ENCODE measurements around the gene MYBPC3.

Gene MYBPC3

DNA sequence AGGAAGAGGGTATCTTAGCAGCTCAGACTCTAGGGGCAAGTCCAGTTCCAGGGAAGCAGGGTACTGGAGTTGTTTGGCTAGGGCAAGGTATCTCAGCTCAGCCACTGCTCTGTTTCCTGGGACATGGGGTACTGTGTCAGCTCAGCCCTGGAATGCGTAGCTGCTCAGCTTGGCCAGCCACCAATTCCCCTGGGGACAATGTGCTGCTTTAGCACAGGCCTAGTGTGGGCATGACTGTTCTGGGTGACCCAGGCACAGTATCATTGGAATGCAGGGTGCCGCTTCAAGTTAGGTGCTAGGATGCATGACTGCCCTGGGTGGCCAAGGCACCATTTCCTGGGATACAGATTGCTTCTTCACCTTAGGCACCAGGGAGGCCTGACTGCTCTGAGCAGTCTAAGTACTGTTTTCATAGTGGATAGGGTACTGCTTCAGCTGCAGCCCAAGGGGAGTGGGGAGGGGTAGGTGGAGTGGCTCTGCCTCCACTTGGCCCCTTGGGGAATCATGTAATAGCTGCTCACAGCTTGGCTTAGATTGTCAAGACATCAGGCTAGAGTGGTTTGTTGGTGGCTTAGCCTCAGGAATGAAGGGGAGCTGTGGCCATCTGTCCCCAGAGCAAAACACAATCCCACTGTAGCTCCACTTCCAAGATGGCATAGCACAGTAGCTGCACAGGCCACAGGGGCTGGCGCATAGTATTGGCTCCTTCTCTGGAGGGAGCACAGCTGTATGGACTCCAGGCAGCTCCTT is 46.6 kb downstream of the MYBPC3 start:
- H3K9me3 ChIP-seq (replicated peaks in 1 of 2; ENCODE audit: control insufficient read depth in 2 of 2, insufficient read depth in 1 of 2, low read depth in 1 of 2, low read length in 2 of 2), result peaks cover 0 to 19% of the 10 kb centered on the region in 2 donors
- no peak overlapping the region for H2AK5ac ChIP-seq (ENCODE audit: low read depth, low read length)
- no peak overlapping the region for H3K23ac ChIP-seq (ENCODE audit: low read depth, low read length, poor library complexity)
- peak overlapping the region; percentile 86 for H4K8ac ChIP-seq (ENCODE audit: low read depth, low read length)
- no peak overlapping the region for H2AFZ ChIP-seq (ENCODE audit: low read length)
- peak overlapping the region in 1 of 2 donors; percentile 38 for H3K4me3 ChIP-seq (ENCODE audit: low read length in 2 of 2)
- no peaks in the 10 kb centered on the region for H3K27me3 ChIP-seq (ENCODE audit: control insufficient read depth in 3 of 3, insufficient read depth in 3 of 3, low read depth in 1 of 3, low read length in 3 of 3)
- no peak overlapping the region for H3K4ac ChIP-seq (ENCODE audit: low read length)
- H4K91ac ChIP-seq (ENCODE audit: low read depth, low read length, poor library complexity), result no peak overlapping the region
- no CpG with 5 or more reads among the region's 3 CpGs for WGBS, 2 donors (ENCODE audit: extremely low coverage in 2 of 2, insufficient read length in 2 of 2, insufficient replicate concordance in 1 of 2)
- peaks cover 7% of the 10 kb centered on the region in 2 donors for H3K4me1 ChIP-seq (ENCODE audit: control insufficient read depth in 2 of 2, insufficient read depth in 1 of 2, low read depth in 1 of 2, low read length in 2 of 2)
- no peak overlapping the region for H3K4me2 ChIP-seq (ENCODE audit: insufficient read depth, low read length, poor library complexity, severe bottlenecking)
- peaks cover 10 to 92% of the 10 kb centered on the region in 2 donors for H3K36me3 ChIP-seq (replicated peaks in 1 of 2; ENCODE audit: control insufficient read depth in 2 of 2, insufficient read depth in 2 of 2, low read length in 2 of 2)
- H2BK12ac ChIP-seq (ENCODE audit: low read length), result peak overlapping the region; percentile 49
- no peak overlapping the region for H3K9ac ChIP-seq (ENCODE audit: low read depth, low read length, poor library complexity)
- H3K14ac ChIP-seq (ENCODE audit: low read length), result no peak overlapping the region
- no peak for DNase-seq (ENCODE audit: low spot score)
- H3K27ac ChIP-seq (replicated peaks; ENCODE audit: low read length), result no peak overlapping the region
- H2BK120ac ChIP-seq (ENCODE audit: low read depth, low read length), result no peak overlapping the region
- H3K18ac ChIP-seq (ENCODE audit: low read length), result peak overlapping the region; percentile 53
- no peak overlapping the region for H2BK15ac ChIP-seq (ENCODE audit: low read length)
- H3K79me1 ChIP-seq (ENCODE audit: low read depth, low read length), result no peaks in the 10 kb centered on the region
- no peak overlapping the region for H2BK5ac ChIP-seq (ENCODE audit: low read length)

GRCh38 chr11:47302853-47303252 is 49.6 kb downstream of the MYBPC3 start:
- Histone ChIP-seq H2AFZ (ENCODE audit: low read length) (no peak overlapping the region), H3K79me1 (ENCODE audit: low read depth, low read length) (no peaks in the 10 kb centered on the region), H3K18ac (ENCODE audit: low read length) (no peak overlapping the region), H2BK5ac (ENCODE audit: low read length) (no peak overlapping the region), H3K36me3 (replicated peaks in 1 of 2; ENCODE audit: control insufficient read depth in 2 of 2, insufficient read depth in 2 of 2, low read length in 2 of 2) (peaks cover 11 to 87% of the 10 kb centered on the region in 2 donors), H3K27ac (replicated peaks; ENCODE audit: low read length) (no peak overlapping the region), H4K91ac (ENCODE audit: low read depth, low read length, poor library complexity) (no peak overlapping the region), H3K9ac (ENCODE audit: low read depth, low read length, poor library complexity) (no peak overlapping the region), H3K9me3 (replicated peaks in 1 of 2; ENCODE audit: control insufficient read depth in 2 of 2, insufficient read depth in 1 of 2, low read depth in 1 of 2, low read length in 2 of 2) (peaks cover 2 to 19% of the 10 kb centered on the region in 2 donors), H3K4me3 (ENCODE audit: low read length in 2 of 2) (no peak overlapping the region), H2AK5ac (ENCODE audit: low read depth, low read length) (no peak overlapping the region), H3K14ac (ENCODE audit: low read length) (no peak overlapping the region), H2BK120ac (ENCODE audit: low read depth, low read length) (no peak overlapping the region), H3K23ac (ENCODE audit: low read depth, low read length, poor library complexity) (no peak overlapping the region), H2BK15ac (ENCODE audit: low read length) (no peak overlapping the region), H3K4me1 (ENCODE audit: control insufficient read depth in 2 of 2, insufficient read depth in 1 of 2, low read depth in 1 of 2, low read length in 2 of 2) (no peaks in the 10 kb centered on the region), H4K8ac (ENCODE audit: low read depth, low read length) (no peak overlapping the region), H2BK12ac (ENCODE audit: low read length) (no peak overlapping the region), H3K27me3 (ENCODE audit: control insufficient read depth in 3 of 3, insufficient read depth in 3 of 3, low read depth in 1 of 3, low read length in 3 of 3) (no peaks in the 10 kb centered on the region), H3K4me2 (ENCODE audit: insufficient read depth, low read length, poor library complexity, severe bottlenecking) (no peak overlapping the region), H3K4ac (ENCODE audit: low read length) (no peak overlapping the region)
- no CpG with 5 or more reads among the region's 1 CpG for WGBS, 2 donors (ENCODE audit: extremely low coverage in 2 of 2, insufficient read length in 2 of 2, insufficient replicate concordance in 1 of 2)
- DNase-seq (ENCODE audit: low spot score), result no peak

- H3K4me1 ChIP-seq (ENCODE audit: control insufficient read depth in 2 of 2, insufficient read depth in 1 of 2, low read depth in 1 of 2, low read length in 2 of 2), result no peaks in the 10 kb centered on the region
- no peak overlapping the region for H3K9ac ChIP-seq (ENCODE audit: low read depth, low read length, poor library complexity)
- peaks cover 2 to 19% of the 10 kb centered on the region in 2 donors for H3K9me3 ChIP-seq (replicated peaks in 1 of 2; ENCODE audit: control insufficient read depth in 2 of 2, insufficient read depth in 1 of 2, low read depth in 1 of 2, low read length in 2 of 2)
- H3K27ac ChIP-seq (replicated peaks; ENCODE audit: low read length), result no peak overlapping the region
- H2BK120ac ChIP-seq (ENCODE audit: low read depth, low read length), result no peak overlapping the region
- H3K79me1 ChIP-seq (ENCODE audit: low read depth, low read length), result no peaks in the 10 kb centered on the region
- no peak overlapping the region for H2BK5ac ChIP-seq (ENCODE audit: low read length)
- H3K23ac ChIP-seq (ENCODE audit: low read depth, low read length, poor library complexity), result no peak overlapping the region
- no peak overlapping the region for H3K4me2 ChIP-seq (ENCODE audit: insufficient read depth, low read length, poor library complexity, severe bottlenecking)
- no peak overlapping the region for H4K91ac ChIP-seq (ENCODE audit: low read depth, low read length, poor library complexity)
- WGBS, 2 donors (ENCODE audit: extremely low coverage in 2 of 2, insufficient read length in 2 of 2, insufficient replicate concordance in 1 of 2), result no CpG with 5 or more reads among the region's 3 CpGs
- H3K36me3 ChIP-seq (replicated peaks in 1 of 2; ENCODE audit: control insufficient read depth in 2 of 2, insufficient read depth in 2 of 2, low read length in 2 of 2), result peaks cover 10 to 81% of the 10 kb centered on the region in 2 donors
- no peak overlapping the region for H2BK12ac ChIP-seq (ENCODE audit: low read length)
- no peak overlapping the region for H3K18ac ChIP-seq (ENCODE audit: low read length)
- H2AFZ ChIP-seq (ENCODE audit: low read length), result no peak overlapping the region
- H3K4ac ChIP-seq (ENCODE audit: low read length), result no peak overlapping the region
- no peak overlapping the region for H4K8ac ChIP-seq (ENCODE audit: low read depth, low read length)
- no peak for DNase-seq (ENCODE audit: low spot score)
- H3K14ac ChIP-seq (ENCODE audit: low read length), result no peak overlapping the region
- no peak overlapping the region for H2AK5ac ChIP-seq (ENCODE audit: low read depth, low read length)
- H3K27me3 ChIP-seq (ENCODE audit: control insufficient read depth in 3 of 3, insufficient read depth in 3 of 3, low read depth in 1 of 3, low read length in 3 of 3), result no peaks in the 10 kb centered on the region
- H2BK15ac ChIP-seq (ENCODE audit: low read length), result no peak overlapping the region
- no peak overlapping the region for H3K4me3 ChIP-seq (ENCODE audit: low read length in 2 of 2)
Observed at GRCh38 chr11:47299078-47299477, 53.4 kb downstream of the MYBPC3 start.

GRCh38 chr11:47296045-47296444 is 56.5 kb downstream of the MYBPC3 start:
- WGBS, 2 donors (ENCODE audit: extremely low coverage in 2 of 2, insufficient read length in 2 of 2, insufficient replicate concordance in 1 of 2), result 100% methylated on average over 1 of the region's 4 CpGs; no CpG with 5 or more reads in 1 of the 2 donors
- no peaks in the 10 kb centered on the region for H3K4me1 ChIP-seq (ENCODE audit: control insufficient read depth in 2 of 2, insufficient read depth in 1 of 2, low read depth in 1 of 2, low read length in 2 of 2)
- no peak overlapping the region for H3K27ac ChIP-seq (replicated peaks; ENCODE audit: low read length)
- H3K79me1 ChIP-seq (ENCODE audit: low read depth, low read length), result no peaks in the 10 kb centered on the region
- H2BK120ac ChIP-seq (ENCODE audit: low read depth, low read length), result no peak overlapping the region
- H3K23ac ChIP-seq (ENCODE audit: low read depth, low read length, poor library complexity), result no peak overlapping the region
- no peak overlapping the region for H2BK5ac ChIP-seq (ENCODE audit: low read length)
- no peak overlapping the region for H3K9ac ChIP-seq (ENCODE audit: low read depth, low read length, poor library complexity)
- DNase-seq (ENCODE audit: low spot score), result no peak
- no peak overlapping the region for H3K4me3 ChIP-seq (ENCODE audit: low read length in 2 of 2)
- no peak overlapping the region for H2BK15ac ChIP-seq (ENCODE audit: low read length)
- no peak overlapping the region for H2AFZ ChIP-seq (ENCODE audit: low read length)
- H2AK5ac ChIP-seq (ENCODE audit: low read depth, low read length), result no peak overlapping the region
- H3K27me3 ChIP-seq (ENCODE audit: control insufficient read depth in 3 of 3, insufficient read depth in 3 of 3, low read depth in 1 of 3, low read length in 3 of 3), result no peaks in the 10 kb centered on the region
- H3K4ac ChIP-seq (ENCODE audit: low read length), result no peak overlapping the region
- H3K9me3 ChIP-seq (replicated peaks in 1 of 2; ENCODE audit: control insufficient read depth in 2 of 2, insufficient read depth in 1 of 2, low read depth in 1 of 2, low read length in 2 of 2), result peaks cover 0 to 2% of the 10 kb centered on the region in 2 donors
- H3K36me3 ChIP-seq (replicated peaks in 1 of 2; ENCODE audit: control insufficient read depth in 2 of 2, insufficient read depth in 2 of 2, low read length in 2 of 2), result peaks cover 17 to 83% of the 10 kb centered on the region in 2 donors
- no peak overlapping the region for H4K8ac ChIP-seq (ENCODE audit: low read depth, low read length)
- H4K91ac ChIP-seq (ENCODE audit: low read depth, low read length, poor library complexity), result no peak overlapping the region
- no peak overlapping the region for H2BK12ac ChIP-seq (ENCODE audit: low read length)
- H3K4me2 ChIP-seq (ENCODE audit: insufficient read depth, low read length, poor library complexity, severe bottlenecking), result no peak overlapping the region
- no peak overlapping the region for H3K14ac ChIP-seq (ENCODE audit: low read length)
- no peak overlapping the region for H3K18ac ChIP-seq (ENCODE audit: low read length)

All from neuronal stem cell (in vitro differentiated cells).